HG02870 (cell line): ENCODE data around the gene NPPA.
A peak's percentile ranks its signal among the peaks of the same experiment; 100 is the strongest.
"Not testable (repeated sequence)": the region's sequence is repeated elsewhere in the genome, so short reads cannot be mapped to it uniquely, and the experiment has no call there.

ENCODE experiments used
- ATAC-seq: cut with Tn5 transposase; IDR thresholded peaks from one replicate; pipeline ENCODE4 v1.9.1; 2021; ENCODE audit warnings: mild to moderate bottlenecking, moderate library complexity; ENCODE audit not compliant: unreplicated experiment

The NPPA gene

GRCh38 chr1:11817192-11817591 lies 30.4 kb downstream of the NPPA start:
- no peak for ATAC-seq

- no peak for ATAC-seq
Observed at GRCh38 chr1:11813021-11813420, 34.6 kb downstream of the NPPA start.

GRCh38 chr1:11807133-11807532 lies 40.5 kb downstream of the NPPA start:
- ATAC-seq, result no peak

DNA sequence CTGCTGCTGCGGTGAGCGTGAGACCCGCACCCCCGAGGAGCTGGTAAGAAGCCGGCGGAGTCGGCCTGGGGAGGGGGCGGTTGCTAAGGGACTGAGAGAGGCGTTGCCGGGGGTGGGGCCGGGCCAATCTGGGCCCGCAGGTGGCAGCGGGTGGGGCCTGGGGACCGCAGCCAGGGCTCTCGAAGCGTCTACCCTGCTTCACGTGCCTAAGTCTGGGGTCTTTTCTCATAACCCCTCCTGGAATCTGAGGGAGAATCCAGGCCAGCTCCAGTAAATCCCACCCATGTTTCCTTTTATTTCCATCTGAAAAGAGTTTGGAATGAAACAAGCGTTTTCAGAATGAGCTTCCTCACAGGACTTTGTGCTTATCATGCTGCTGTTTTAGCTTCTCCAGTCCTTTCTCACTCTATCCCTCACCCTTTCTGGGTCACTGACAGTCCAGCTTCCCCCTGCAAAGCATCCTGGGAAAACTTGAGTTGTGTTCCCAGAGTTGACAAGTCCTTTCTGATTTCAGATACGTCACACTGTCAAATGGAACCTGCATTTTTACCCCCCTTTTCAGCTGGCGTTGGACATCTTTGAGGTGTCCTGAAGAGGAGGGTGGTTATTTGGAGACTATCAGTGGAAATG lies 41.2 kb downstream of the NPPA start:
- ATAC-seq, result peak; percentile 33

- peak; percentile 80 for ATAC-seq
Observed at GRCh38 chr1:11805422-11806306, 41.9 kb downstream of the NPPA start, which contains the start of the genes CLCN6 and MTHFR. CLCN6 (plus strand) TSS chr1:11806191; CDS start chr1:11806263, 72 bp downstream. MTHFR (minus strand) TSS chr1:11805964; CDS start chr1:11803116, 2,848 bp downstream.

DNA sequence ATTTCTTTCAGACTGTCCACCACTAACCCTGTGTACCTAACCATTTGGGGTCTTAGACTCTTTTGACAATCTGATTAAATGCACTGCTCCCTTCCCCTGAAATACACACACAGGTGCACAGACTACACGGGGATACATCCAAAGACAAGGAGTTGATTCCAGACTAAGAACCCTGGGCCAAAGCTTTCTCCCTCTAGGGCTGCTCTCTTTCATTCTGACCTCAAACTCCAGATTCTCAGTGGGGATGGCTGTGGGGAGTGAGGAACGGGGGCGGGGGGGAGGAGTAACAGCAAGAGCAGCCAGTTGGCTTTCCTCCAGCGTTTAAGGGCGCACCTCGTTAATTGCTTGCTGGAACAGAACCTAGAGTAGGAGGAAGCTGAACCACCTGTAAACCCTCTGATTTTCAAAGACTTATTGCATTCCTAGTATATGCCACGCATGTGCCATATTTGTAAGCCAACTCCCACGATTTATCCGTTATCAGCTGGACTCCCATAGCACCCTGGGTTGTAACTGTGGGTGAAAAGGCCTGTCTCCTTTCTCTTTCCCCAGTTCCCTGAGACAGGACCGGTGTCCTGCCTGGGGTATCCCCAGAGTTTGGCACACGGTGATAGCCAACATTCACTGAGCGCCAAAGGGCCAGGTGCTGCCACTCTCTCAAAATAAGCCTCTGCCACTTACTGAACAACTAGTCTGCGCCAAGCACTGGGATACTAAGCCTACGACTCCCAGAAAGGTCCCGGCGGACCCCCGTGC lies 42.7 kb downstream of the NPPA start:
- no peak for ATAC-seq

DNA sequence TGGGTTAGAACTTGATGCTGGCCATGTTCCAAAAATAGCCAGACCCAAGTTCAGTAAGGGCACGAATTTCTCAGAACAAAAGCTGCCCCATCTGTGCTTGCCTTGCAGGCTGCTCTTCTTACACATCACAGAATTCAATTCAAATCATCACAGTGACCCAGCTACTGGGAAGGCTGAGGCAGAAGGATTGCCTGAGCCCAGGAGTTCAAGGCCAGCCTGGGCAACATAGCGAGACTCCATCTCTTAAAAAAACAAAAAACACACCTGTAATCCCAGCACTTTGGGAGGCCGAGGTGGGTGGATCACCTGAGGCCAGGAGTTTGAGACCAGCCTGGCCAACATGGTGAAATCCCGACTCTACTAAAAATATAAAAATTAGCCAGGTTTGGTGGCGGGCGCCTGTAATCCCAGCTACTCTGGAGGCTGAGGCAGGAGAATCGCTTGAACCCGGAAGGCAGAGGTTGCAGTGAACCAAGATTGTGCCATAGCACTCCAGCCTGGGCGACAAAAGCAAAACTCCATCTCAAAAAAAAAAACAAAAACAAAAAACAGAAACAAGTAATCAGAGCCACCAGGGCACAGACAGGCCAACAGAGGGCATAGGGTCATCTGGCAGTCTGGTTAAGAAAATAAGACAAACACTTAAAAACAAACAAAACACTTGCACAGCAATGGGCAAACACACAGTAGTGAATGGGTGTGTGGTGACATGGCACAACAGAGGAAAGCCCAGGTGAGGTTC lies 43.5 kb downstream of the NPPA start:
- not testable (repeated sequence) for ATAC-seq

GRCh38 chr1:11802973-11803885 lies 44.4 kb downstream of the NPPA start:
- ATAC-seq, result no peak

DNA sequence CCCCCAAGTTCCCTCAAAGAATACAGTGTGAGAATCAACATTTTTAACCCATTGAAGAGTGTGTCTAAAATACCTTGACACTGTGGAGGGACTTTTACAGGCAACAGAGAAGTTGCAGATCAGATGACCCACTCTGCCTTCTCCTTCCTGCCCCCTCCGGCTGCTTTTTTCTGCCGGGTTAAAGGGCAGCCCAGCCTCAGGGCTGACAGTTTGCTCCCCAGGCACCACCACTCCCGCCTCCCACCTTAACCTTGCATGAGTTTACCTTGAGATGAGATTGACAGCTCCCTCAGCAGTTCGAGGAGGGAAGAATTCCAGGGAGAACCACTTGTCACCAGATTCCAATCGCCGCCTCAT lies 45.0 kb downstream of the NPPA start:
- no peak for ATAC-seq

DNA sequence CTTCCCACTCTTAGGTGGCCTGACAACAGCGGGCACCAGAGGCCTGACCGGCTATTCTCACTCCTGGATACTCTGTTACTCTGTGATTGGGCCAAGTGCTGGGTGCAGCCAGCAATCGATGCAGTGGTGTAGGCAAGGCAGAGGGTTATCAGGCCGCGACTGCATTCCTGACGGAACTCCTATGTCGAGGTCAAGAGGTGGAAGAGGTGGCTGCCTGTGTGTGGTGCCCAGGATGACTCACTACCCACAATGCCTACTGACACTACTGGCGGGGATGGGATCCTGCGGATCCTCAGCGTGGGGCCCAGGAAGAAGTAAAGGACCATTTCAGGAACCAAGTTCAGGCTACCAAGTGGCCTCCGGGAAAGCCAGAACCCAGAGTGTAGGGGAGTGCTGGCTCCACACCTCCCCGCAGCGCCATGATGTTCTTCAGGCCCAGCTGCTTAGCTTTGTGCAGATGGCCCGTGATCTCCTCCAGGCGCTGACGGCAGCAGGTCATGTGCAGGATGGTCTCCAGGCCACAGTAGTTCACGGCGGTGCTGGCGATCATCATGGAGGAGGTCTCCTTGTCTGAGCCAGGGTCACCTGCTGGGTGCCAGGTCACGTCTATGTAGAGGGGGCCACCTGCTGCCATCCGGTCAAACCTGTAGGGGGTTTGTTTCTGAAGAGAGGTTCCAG lies 46.7 kb downstream of the NPPA start:
- ATAC-seq, result no peak

DNA sequence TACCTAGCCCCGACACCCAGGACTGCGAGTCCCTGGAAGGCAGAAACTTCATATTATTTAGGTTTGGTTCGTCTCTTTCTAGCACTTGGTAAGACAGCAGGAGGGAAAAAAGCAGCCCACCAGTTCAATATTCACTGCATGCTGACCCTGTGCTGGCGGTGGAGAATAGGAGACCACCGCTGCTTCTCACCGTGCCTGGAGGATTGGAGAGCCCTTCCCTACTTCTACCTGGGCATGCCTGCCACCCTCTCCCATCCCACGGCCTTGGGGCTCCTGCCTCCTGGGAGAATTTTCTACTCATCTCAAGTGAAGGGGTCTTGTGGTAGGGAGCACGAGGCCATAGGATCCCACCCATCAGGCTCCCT lies 47.2 kb downstream of the NPPA start:
- ATAC-seq, result no peak

DNA sequence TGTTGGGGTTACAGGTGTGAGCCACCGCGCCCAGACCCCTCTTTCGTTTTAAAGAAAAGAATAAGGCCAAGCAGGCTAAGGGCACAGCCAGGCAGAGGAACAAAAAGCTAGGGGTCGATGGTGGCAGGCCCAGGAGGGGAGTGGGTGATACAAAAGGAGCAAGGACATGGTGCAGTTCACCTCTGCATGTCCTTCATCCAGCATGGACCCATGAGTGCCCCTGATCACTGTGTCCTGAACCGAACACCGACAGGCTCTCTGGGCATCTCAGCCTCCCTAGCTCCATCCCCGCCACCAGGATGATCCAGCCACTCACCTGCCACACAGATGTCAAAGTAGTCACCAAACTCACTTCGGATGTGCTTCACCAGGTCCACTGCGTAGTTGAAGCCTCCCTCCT lies 47.7 kb downstream of the NPPA start:
- ATAC-seq, result no peak

DNA sequence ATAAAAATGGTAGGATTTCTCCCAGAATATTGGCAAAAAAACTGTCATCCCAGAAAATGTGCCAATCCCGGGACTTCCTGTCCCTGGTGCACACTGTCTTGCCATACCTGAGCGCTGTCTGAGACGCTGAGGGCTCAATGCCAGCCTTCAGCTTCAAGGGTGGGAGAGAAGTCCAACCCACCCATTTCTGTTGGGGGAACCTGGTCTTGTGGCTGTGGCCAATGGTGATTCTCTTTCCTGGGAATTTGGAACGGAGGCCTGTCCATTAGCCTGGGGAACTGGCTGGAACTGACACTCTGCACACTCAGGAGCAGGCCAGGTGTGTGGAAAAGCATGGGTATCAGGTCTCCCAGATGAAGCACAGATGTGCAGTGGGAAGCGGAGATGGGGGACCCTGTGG lies 48.5 kb downstream of the NPPA start:
- ATAC-seq, result no peak

GRCh38 chr1:11797525-11798216 lies 49.9 kb downstream of the NPPA start:
- no peak for ATAC-seq

DNA sequence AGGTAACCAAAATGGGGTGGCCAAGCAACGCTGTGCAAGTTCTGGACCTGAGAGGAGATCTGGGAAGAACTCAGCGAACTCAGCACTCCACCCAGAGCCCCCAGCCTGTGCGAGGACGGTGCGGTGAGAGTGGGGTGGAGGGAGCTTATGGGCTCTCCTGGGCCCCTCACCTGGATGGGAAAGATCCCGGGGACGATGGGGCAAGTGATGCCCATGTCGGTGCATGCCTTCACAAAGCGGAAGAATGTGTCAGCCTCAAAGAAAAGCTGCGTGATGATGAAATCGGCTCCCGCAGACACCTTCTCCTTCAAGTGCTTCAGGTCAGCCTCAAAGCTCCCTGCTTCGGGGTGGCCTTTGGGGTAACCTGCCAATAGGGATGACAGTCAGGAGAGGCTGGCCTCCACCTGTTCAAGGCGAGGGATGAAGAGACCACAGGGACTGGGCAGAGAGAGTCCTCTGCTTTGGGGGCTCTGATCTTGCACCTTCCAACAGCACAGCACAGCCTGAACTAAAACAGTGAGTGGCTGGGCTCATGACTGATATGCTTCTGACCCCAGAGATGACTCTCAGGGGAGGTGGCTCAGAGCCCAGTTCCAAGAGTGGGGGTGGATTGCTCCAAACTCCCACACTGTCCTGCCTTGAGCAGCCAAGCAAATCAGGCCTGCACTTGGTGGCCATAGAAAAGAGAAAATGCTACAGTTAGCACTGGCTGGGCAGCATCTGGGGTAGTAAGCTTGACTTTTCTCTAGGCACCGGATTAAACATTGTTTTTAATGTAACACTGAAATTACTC lies 51.4 kb downstream of the NPPA start:
- no peak for ATAC-seq
